HG03469 (cell line): ENCODE data around the gene CEP192.
"Not testable (repeated sequence)": the region's sequence is repeated elsewhere in the genome, so short reads cannot be mapped to it uniquely, and the experiment has no call there.

Experiments used
- ATAC-seq: cut with Tn5 transposase; IDR thresholded peaks from one replicate; pipeline ENCODE4 v1.9.1; 2021; ENCODE audit warnings: mild to moderate bottlenecking, moderate library complexity, moderate number of reproducible peaks; ENCODE audit not compliant: unreplicated experiment

Gene CEP192, protein sequence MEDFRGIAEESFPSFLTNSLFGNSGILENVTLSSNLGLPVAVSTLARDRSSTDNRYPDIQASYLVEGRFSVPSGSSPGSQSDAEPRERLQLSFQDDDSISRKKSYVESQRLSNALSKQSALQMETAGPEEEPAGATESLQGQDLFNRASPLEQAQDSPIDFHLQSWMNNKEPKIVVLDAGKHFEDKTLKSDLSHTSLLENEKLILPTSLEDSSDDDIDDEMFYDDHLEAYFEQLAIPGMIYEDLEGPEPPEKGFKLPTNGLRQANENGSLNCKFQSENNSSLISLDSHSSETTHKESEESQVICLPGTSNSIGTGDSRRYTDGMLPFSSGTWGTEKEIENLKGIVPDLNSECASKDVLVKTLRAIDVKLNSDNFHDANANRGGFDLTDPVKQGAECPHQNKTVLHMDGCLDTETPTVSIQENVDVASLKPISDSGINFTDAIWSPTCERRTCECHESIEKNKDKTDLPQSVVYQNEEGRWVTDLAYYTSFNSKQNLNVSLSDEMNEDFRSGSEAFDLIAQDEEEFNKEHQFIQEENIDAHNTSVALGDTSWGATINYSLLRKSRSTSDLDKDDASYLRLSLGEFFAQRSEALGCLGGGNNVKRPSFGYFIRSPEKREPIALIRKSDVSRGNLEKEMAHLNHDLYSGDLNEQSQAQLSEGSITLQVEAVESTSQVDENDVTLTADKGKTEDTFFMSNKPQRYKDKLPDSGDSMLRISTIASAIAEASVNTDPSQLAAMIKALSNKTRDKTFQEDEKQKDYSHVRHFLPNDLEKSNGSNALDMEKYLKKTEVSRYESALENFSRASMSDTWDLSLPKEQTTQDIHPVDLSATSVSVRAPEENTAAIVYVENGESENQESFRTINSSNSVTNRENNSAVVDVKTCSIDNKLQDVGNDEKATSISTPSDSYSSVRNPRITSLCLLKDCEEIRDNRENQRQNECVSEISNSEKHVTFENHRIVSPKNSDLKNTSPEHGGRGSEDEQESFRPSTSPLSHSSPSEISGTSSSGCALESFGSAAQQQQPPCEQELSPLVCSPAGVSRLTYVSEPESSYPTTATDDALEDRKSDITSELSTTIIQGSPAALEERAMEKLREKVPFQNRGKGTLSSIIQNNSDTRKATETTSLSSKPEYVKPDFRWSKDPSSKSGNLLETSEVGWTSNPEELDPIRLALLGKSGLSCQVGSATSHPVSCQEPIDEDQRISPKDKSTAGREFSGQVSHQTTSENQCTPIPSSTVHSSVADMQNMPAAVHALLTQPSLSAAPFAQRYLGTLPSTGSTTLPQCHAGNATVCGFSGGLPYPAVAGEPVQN (N-terminal part only)

GRCh38 chr18:12990967-12991820 is at the start of gene CEP192:
Gene CEP192 (plus strand): TSS chr18:12991362. CDS start chr18:12999425, 8,063 bp downstream.
- peak; percentile 79 for ATAC-seq

DNA sequence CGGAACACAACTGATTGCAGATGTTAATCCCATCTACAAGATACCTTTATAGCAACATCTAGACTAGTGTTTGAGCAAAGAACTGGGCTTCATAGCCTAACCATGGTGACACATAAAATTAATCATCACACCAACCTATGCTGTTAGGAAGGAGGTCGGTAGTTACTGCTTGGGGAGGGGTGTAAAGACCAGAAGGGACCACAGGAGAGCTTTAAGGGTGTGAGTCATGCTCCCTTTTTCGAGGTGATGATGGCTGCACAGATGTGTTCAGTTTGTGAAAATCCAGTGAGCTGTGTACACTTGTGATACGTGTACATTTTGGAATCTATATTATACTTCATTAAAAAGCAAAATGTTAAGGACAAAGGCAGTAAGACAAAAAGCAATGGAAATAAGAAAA is 47.9 kb upstream of the CEP192 start:
- ATAC-seq: no peak

DNA sequence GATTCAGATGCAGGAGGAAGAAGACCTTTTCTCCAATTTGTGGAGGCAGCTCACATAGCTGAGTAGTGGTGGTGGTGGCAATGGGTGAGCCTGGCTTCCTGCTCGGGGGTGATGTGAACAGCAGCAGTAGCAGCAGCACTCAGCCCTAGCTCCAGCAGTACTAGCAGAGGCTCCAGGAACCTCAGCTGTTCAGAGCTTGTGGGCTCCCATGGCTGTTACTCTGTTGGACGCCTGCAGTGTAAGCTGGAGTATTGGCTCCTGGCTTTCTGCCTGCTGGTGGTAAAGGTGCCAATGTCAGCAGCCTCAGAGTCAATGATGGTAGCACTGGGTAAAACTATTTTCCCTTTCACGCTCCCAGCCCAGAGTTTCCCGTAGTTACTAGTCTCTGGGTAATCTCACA is 46.5 kb upstream of the CEP192 start:
- ATAC-seq: no peak

DNA sequence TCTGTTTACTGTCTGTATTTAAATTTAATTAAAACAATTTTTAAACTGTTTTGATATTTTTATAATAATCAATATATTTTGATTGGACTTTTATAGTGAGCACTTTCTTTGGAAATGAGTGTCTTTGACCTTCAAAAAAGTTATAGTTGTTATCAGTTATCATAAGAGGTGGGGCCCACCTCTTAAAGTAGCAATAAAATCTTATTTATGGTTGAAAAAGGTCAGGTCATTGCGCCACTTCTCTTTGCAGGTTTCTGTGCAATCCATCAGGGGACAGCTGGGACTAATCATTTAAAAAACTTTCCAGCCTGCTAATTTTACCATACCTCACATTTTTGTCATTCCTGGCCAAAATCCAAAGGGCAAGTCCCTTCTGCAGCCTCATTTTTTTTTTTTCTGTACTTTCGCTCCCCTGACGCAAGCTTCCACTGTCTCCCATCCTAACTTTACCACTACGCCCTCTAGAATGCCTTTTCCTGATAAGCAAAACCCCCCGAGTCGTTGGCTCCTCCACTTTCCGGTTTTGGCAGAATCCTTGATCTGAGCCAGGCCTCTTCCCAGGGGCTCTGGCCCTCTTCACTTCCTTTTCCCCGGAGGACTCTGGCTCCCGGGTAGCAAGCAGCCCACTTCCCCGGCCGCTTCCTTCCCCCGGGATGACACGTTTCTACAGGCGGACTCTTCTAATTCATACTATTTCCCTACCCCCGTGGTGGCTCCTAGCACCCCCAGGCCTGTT is 44.4 kb upstream of the CEP192 start:
- ATAC-seq: no peak

GRCh38 chr18:12947285-12948049 is 43.7 kb upstream of the CEP192 start, which contains the start of gene SEH1L:
Gene SEH1L (plus strand): TSS chr18:12948011. CDS start chr18:12948122, 111 bp downstream.
- ATAC-seq: peak; percentile 31

DNA sequence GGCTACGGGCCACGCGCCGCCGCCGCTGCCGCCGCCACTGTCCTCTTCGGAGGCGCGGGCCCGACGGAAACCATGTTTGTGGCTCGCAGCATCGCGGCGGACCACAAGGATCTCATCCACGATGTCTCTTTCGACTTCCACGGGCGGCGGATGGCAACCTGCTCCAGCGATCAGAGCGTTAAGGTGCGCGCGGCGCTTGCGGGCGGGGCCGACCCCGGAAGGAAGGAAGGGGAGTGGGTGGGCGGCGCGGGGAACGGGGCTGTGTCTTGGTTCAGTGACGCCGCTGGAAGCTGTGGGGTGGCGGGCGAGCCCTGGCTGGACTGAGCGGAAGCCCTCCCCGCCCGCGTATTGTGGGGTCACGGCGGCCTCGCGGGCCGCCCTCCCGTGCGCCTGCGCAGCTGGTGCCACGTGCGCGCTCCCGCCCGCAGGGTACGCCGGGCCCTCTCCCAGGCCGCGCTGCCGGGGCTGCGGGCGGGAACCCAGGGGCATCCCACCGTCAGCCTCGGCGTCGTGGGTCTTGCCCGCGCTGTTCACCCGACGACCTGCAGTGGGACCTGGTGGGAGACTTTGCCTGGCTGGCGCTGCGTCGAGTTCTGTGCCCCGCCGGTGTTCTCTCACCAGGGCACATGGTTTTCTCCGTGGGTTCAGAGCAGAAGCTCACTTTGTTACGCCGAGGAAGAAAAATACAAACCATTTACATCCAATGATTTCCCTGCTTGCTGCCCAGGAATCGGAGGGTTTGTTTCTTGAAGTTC is 42.9 kb upstream of the CEP192 start:
- peak; percentile 59 for ATAC-seq

GRCh38 chr18:12958478-12958877 is 32.7 kb upstream of the CEP192 start:
- ATAC-seq: no peak

DNA sequence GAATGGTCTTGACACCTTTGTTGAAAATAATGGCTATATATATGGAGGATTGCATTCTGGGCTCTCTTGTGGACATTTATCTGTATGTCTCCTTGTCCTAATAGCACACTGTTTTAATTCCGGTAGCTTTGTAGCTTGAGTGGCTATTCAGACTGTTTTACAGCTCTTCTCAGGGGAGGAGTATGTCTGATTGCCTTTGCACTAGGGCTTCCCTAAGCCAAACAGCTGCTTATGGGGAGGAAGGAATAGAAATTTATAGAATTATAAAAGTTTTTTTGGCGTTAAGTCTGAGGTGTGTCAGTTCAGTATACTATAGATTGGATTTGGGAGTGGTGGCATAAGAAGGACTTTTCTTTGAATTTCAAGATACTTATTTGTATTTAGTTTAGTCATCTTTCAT is 30.8 kb upstream of the CEP192 start:
- no peak for ATAC-seq

DNA sequence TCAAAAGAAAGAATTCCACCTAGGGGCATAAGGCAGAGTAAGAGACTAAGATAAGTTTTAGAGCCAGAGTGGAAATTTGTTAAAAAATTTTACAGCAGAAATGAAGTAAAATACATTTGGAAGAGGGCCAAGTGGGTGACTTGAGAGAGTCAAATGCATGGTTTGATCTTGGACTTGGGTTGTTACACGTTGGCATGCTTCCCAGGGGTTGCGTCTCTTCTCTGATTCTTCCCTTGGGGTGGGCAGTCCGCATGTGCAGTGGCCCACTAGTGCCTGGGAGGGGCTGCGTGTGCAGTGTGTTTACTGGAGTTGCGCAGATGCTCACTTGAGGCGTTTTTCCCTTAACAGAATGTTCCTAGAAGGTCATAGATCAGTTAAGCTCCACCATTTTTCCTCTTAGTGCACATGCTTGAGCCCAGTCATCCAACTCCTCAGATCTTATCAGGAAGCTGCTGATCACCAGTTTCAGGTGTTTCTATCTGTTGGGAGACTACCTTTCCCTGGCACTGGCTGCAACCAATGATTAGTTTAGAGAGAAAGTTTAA is 30.2 kb upstream of the CEP192 start:
- no peak for ATAC-seq

- ATAC-seq: no peak
Measured at GRCh38 chr18:12963069-12963468, 28.1 kb upstream of the CEP192 start.

- no peak for ATAC-seq
Measured at GRCh38 chr18:12968115-12968514, 23.0 kb upstream of the CEP192 start.

- no peak for ATAC-seq
Measured at GRCh38 chr18:12968619-12969018, 22.5 kb upstream of the CEP192 start.

GRCh38 chr18:12973562-12974213 is 17.5 kb upstream of the CEP192 start:
- no peak for ATAC-seq

DNA sequence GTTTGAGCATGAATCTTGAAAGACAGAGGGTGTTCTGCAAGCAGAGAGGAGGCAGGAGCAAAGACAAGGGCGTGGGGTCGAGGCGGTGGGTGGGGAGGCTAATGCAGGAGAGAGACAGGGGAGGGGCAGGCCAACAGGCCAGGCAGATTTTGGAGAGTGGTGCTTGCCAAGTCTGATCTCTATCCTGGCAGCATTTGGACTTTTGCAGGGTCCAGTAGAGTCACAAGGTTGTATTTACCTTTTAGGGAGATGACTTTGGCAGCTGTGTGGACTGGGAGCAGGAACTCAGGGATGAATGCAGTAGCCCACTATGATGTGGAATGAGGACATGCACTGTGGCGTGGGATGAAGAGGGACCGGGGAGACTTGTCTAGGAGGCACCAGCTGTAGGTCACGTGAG is 15.7 kb upstream of the CEP192 start:
- ATAC-seq: no peak

DNA sequence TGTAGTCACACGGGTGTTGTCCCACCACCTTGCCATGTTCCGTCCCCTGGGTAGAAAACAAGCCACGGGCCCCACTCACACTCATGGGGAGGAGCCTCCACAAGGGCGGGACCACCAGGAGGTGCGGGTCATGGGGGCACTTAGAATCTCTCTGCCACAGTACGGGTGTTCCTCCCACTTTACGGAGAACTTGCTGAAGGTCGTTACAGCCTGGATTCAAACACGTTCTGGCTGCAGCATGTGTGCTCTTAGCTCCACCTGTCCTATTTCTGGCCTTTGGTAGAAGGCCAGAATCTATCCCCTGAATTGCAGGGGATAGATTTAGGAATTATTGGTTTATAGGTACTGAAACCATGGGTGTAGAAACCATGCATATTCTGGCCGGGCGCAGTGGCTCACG is 14.9 kb upstream of the CEP192 start:
- no peak for ATAC-seq

GRCh38 chr18:12980065-12980464 is 11.1 kb upstream of the CEP192 start:
- ATAC-seq: not testable (repeated sequence)
